HG02884 (cell line): Measurements from ENCODE around the gene MYL5.
"Not testable (repeated sequence)": the region's sequence is repeated elsewhere in the genome, so short reads cannot be mapped to it uniquely, and the experiment has no call there.

ENCODE experiments used
- ATAC-seq: cut with Tn5 transposase; IDR thresholded peaks from one replicate; pipeline ENCODE4 v1.9.1; 2021; ENCODE audit warnings: mild to moderate bottlenecking, moderate library complexity; ENCODE audit not compliant: unreplicated experiment

The MYL5 gene, protein sequence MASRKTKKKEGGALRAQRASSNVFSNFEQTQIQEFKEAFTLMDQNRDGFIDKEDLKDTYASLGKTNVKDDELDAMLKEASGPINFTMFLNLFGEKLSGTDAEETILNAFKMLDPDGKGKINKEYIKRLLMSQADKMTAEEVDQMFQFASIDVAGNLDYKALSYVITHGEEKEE

DNA sequence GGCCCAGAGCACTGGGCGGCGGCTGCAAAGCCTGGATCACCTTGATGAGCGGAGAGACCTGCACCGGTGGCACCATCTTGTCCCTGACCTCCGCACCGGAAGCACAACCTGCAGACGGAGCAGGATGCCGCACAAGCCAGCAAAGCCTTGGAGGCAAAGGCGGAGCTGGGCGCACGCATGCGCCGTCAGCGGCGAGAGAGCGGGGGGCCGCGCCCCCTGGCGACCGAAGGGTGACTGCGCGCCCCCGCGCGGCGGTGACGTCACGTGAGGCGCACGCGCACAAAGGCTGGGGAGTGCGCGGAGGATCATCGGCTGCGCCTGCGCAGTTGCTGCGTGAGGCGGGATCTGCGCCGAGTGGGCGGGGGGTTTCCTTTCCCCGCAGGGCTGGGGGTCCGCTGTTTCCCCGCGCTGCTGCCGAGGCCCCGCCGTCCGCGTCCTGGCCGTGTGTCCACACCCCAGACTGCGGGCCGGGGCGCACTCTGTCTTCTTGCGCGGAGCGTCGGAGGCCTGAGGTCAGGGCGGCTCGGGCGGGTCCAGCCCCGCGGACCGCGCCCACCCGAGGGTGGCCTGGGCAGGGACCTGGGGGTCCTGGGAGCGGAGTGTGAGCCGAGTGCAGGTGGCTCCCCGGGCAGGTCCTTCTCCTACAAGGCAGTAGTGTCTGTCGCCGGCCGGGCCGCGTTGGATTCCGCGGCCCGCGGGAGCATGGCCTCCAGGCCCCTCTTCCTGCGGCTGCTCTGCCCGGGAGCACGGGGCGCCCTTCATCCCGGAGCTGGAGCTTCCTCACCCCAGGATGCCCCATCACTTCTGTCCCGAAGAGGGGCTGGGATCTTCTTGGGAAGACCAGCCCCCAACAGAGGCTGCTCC lies at the start of gene MYL5, which contains the start of gene ATP5ME:
TSS of gene MYL5 (plus strand) at position 371 of the 864 bp plus-strand sequence. CDS start 3,485 bp downstream, outside the sequence.
TSS of gene ATP5ME (minus strand) at position 105 of the 864 bp plus-strand sequence. CDS start at position 76, 29 bp downstream.
- peak; percentile 67 for ATAC-seq

DNA sequence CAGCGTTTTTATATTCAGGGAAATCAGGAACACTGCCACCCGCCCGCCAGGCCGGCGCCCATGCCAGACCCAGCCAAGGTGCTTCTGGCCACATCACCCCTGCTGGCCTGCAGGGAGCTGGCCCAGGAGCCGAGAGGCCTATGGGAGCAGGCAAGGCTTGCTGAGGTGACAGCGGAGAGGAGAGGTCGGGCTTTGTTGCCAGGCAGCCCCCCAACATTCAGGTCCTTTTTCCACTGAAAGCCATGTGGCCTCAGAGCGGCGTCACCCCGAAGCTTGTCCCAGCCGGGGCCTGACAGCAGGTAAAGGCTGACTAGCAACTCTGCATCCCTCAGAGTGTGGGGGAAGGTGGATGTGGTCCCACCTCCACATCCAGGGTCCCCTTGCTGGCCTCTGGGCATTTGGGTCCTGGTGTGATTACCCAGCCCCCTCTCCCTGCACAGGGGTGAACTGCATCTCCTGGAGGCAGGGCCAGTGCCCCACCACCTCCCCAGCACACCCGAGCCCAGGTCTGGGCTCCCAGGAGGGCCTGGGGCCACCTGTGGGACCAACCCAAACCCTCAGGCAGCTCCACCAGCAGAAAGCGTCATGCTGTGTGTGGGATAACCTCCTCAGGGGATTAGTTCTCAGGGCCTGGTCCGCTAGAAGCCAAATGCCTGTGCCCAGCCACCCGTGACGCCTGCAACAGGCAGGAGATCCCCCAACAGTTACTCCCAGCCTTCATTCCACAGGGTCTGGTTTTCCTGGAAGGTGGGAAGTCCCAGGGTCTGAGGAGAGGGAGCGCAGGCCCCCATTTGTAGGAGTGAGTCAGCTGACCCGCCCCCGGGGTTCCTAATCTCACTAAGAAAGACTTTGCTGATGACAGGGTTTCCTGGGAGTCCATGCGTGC lies 49.4 kb upstream of the MYL5 start, which contains the start of gene PDE6B:
TSS of gene PDE6B (plus strand) at position 869 of the 886 bp plus-strand sequence. CDS start 54 bp downstream, outside the sequence.
- no peak for ATAC-seq

DNA sequence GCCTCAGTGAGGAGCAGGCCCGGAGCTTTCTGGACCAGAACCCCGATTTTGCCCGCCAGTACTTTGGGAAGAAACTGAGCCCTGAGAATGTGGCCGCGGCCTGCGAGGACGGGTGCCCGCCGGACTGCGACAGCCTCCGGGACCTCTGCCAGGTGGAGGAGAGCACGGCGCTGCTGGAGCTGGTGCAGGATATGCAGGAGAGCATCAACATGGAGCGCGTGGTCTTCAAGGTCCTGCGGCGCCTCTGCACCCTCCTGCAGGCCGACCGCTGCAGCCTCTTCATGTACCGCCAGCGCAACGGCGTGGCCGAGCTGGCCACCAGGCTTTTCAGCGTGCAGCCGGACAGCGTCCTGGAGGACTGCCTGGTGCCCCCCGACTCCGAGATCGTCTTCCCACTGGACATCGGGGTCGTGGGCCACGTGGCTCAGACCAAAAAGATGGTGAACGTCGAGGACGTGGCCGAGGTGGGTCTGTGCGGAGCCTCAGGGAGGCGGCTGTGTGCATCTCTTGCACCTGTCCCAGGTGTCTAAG lies 48.6 kb upstream of the MYL5 start:
- no peak for ATAC-seq

DNA sequence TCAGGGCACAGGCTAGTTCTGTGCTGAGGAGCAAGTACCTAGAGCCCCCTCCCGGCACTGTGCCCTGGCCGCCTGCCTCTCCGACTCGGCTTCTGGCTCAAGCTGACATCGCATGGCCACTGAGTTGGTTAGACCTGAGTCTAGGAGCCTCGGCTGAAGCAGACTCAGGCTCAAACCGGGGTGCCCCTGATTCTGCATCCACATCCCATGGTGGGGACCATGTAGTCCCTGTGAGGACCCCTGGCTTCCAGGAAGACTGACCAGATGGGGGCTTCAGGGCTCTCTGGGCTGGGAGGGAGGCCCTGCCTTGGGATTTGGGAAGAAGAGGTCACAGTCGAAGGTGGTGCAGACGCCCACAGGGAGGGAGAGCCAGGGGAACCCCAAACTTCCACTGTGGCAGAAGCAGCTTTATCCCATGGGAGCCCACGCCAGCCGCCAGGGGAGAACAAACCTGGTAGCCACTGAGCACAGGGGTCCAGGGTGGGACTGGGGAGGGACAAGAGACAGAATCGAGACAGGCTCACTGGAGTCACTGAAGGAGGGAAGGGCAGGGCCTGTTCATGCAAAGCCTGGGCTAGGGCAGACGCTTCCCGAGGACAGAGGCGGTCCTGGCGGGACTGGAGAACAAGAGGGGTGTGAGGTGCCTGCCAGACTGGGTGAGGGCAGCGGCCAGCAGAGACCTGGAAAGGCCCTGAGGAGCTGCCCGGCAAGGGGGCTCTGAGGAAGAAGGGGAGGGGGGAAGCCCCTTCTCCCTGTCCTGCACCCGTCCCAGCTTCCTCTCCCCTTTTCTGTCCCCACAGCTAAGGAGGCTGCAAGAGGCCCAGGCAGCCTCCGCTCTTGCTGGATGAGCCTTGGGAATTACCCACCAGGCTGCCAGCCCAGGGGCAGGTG lies 47.9 kb upstream of the MYL5 start:
- no peak for ATAC-seq

DNA sequence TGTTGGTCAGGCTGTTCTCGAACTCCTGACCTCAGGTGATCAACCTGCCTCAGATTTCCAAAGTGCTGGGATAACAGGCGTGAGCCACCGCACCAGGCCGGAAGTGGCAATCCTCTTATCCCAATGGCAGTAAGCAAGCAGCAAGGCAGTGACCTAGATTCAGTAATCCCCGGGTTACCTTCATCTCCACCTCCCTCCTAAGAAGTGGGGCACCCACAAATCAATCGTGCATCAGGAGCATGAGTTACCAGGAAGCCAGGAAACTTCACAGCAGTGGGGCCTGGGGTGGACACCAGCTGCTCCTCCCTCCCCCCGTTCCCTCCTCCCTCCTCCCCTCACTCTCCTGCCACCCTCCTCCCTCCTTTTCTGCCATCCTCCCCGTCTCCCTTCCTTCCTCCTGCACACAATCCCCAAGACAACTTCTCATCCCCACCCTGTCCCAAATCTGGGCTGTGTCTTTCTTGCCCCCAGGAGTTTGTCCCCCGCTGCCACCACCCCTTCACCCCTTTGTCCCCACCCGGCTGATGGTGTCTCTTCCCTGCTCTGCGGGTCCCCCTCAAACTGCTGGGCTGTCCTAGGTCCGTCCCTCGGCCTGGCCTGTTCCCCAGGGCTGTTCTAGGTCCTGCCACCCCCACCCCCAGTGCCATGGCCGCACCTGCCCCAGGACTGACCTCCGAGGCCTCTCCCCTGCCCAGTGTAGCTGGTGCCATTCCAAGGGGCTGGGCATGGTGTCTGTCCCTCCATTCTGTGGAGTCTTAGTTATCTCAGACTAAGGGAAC lies 46.8 kb upstream of the MYL5 start:
- no peak for ATAC-seq

DNA sequence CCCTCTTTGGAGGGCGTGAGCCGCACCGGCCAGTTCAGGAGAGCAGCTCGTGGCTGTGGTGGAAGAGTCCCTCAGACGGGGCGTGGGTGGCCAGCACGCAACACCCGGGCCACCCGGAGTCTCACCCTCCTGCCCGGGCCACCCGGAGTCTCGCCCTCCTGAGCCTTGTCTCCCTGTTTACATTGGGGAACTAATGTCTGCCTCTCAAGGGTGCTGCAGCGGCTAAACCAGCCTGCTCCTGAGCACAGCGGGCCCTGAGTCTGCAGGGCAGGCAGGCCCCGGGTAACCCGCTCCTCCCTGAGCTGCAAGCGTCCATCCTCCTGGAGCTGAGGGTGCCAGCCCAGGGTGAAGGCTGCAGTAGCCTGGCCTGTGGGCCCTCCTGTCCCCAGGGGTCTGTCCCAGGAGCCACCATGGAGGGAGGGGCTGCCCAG lies 46.0 kb upstream of the MYL5 start:
- no peak for ATAC-seq

DNA sequence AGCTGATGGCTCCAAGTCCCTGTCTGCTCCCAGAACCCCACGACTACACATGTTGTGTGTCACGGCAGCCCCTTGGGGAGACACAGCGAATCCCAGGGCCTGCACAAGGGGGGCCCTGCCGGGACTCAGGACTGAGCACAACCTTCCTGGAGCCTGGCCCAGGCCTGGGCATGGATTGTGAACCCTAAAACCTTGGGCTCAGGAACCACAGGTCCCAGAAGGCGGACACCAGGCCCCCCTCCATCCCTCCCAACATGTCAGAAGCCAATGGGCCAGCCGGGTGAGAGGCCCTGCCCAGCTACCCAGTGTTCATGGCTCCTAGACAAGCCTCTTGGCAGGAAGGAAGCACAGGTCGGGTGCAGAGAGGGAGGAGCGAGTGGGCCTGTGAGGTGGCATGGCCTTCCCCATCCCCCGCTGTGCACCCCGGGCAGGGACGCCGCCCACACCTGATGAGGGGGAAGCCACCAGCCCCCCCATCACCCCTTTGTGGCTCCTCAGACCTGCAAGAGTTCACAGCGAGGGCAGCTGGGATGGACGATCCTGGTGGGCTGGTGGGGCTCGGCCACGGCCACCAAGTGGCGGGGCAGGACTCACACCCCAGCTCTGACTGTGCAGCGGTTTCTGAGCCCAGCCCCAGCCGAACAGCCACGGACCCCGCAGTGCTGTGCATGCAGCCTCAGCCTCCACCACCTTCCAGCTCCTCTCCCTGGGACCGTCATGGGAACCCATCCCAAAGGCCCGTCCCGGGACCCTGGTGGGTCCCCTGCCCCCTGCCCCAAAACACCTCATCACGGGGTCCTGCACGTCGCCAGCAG lies 45.3 kb upstream of the MYL5 start:
- ATAC-seq: no peak

DNA sequence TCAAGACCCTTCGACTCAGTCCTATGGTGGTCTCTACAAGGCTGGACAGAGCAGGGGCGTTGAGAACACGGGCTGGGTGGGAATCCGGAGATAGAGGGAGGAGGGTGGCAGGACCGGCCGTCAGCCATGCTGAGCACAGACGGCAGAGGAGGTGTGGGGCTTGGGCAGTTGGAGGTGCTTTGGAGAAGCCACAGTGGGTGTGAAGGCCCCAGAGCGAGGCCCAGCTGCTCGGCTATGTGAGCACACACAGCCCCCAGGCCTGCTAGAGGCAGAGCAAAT lies 44.8 kb upstream of the MYL5 start:
- ATAC-seq: no peak

DNA sequence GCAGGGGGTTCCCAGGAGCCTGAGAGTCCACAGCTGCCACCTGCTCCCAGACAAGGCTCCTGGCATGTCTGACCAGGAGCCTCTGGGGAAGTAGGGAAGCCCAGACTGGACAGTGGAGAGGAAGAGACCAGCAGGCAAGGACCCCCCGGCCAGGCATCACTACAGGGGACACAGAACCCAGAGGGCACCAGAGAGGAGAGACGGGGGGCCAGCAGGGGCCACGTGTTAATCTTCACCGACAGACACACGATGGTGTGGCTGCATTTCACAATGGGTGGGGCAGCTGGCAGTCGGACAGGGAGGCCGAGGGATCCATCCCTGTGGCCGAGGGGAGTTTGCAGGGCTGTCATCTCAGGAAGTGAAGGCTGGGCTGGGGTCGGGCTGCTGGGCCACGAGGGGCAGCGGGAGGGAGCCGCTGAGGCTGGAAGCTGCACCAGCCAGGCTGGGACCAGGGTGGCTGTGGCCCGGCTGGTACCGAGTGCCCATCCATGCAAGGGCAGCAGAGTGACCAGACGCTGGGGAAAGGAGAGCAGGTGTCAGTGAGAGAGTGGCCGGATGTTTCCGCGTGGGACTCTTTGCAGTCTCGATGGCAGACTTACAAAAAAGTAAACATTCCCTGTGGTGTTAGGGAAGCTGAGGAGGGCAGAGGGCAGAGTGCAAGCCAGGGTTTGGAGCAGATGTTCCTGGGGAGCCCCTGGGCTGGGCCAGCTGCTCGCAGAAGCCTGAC lies 44.3 kb upstream of the MYL5 start:
- ATAC-seq: no peak

DNA sequence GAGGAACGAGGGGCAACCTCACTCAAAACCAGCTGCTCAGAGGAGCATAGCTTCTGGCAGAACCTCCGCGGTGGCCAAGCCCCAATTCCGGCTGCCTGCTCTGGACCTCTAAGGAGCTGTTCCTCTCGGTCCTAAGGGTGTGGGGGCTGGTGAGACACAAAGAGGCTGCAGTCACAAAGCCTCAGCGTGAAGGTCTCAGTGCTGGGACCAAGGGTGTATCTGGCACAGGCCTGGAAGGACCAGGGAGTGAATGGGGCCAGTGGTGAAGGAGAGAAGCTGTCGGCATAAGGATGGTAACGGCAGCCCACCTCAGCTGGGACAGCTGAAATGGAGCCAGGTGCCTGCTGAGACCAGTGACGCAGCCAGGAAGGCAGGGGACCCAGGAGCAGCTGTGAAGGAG lies 43.7 kb upstream of the MYL5 start:
- ATAC-seq: no peak

DNA sequence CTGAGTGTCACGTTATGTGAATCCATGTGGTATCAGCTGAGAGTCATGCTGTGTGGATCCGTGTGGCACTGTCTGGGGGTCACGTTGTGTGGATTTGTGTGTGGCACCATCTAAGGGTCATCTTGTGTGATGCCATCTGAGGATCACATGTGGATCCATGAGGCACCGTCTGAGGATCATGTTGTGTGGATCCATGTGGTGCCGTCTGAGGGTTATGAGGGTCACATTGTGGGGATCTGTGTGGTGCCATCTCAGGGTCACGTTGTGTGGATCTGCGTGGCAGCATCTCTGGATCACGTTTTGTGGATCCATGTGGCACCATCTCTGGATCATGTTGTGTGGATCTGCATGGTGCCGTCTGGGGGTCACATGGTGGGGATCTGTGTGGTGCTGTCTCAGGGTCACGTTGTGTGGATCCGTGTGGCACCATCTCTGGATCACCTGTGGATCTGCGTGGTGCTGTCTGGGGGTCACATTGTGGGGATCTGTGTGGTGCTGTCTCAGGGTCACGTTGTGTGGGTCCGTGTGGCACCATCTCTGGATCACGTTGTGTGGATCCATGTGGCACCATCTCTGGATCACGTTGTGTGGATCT lies 42.0 kb upstream of the MYL5 start:
- no peak for ATAC-seq

DNA sequence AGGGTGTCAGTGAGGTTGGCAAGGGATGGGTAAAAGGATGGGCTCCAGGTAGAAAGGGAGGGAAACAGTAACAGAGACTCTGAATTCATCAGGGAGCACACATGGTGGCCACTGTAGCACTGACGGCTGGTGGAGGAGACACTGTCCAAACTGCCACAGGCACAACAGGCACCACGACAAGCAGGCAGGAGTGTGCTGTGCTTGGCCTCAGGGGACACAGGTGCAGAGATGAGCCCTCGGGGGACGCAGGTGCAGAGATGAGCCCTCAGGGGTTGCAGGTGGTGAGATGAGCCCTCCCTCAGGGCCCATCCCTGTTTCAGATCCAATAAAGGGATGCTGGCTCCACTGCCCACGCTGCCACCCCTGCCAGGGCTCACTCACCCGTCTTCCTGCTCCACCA lies 41.4 kb upstream of the MYL5 start:
- ATAC-seq: no peak

DNA sequence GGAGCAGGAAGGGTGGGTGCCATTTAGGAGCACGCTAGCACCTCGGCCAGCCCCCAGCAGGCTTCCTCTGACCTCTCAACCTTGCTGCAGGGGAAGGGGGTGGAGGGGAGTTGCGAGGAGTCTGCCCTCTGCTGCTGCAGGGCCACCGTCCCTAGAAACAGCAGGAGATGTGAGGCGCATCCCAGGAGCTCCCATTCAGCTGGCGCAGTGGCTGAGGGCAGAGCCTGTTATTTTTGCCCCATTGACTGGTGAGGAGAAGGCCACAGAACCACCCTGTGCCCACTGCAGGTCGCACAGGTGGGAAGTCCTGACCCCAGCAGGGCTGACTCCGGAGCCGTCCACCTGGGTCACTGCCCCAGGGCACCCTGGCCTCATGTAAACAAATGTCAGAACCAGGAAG lies 40.9 kb upstream of the MYL5 start:
- ATAC-seq: no peak

DNA sequence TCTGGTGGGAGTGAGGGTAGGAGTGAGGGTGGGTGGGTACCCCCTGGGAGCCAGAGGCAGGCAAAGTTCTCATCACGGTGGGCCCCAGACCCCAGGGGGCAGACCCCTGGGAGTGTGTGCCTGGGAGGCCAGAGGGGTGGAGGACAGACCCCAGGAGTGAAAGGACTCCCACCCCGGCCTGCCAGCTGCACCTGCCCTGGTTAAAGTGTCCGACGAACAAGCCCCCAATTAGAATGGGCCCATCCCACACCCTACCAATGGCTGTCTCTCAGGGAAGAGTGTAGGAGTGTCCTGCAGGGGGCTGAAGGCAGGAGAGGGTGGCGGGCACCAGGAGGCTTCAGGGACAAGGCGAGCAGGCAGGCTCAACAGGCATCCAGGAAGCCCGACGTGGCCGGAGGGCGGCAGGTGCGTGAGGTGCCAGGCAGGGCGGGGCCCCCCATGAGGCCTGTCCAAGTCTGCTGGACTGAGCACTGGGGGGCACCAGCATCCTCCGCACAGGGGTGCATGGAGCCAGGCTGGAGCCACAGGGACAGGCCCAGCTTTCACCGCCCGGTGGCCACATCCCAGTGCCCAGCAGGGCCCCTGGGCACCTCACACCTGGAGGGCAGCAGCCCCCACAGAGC lies 40.3 kb upstream of the MYL5 start:
- ATAC-seq: no peak

DNA sequence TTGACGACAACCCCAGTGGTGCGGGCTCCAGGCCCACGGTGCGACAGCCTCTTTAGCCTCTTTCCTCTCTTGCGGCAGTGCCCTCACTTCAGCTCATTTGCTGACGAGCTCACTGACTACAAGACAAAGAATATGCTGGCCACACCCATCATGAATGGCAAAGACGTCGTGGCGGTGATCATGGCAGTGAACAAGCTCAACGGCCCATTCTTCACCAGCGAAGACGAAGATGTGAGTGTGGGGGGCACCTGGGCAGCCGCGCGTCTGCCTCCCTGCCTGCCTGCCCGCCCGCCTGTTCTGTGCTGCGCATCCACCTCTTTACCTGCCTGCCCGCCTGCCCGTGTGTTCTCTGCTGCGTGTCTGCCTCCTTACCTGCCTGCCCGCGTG lies 39.8 kb upstream of the MYL5 start:
- ATAC-seq: no peak

DNA sequence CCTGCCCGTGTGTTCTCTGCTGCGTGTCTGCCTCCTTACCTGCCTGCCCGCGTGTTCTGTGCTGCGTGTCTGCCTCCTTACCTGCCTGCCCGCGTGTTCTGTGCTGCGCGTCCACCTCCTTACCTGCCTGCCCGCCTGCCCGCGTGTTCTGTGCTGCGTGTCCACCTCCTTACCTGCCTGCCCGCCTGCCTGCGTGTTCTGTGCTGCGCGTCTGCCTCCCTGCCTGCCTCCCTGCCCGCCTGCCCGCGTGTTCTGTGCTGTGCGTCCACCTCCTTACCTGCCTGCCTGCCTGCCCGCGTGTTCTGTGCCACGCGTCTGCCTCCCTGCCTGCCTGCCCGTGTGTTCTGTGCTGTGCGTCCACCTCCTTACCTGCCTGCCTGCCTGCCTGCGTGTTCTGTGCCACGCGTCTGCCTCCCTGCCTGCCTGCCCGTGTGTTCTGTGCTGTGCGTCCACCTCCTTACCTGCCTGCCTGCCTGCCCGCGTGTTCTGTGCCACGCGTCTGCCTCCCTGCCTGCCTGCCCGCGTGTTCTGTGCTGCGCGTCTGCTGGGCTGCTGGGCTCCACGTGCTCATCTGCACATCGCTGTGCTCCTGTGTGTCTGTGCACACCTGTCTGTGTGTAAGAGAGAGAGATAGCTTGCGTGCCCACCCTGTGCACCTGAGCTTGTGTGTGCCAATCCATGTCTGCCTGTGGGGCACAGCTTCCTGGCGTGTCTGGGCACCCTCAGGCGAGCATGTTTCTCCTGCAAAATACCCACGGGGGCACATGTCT lies 39.1 kb upstream of the MYL5 start:
- not testable (repeated sequence) for ATAC-seq
